Caki2 (cell line): ENCODE results near the gene SH2D3C. TPM values are rescaled to one million over a fixed set of nuclear protein-coding genes. Genes with fewer than 3 reads are reported as not detected.
"Not testable (repeated sequence)": the region's sequence is repeated elsewhere in the genome, so short reads cannot be mapped to it uniquely, and the experiment has no call there.

Experiments used
- DNase-seq: peaks from one replicate; pipeline ENCODE4 v3.0.0-alpha.2; 2015; ENCODE audit warnings: low read depth
- in situ Hi-C: cut with HindIII; loops from 2 replicates; pipeline ENCODE4 v1.10.0; 2016; ENCODE audit warnings: low sequenced_read_pairs, low pct_unique_long_range_greater_than_20kb, mixed read lengths
- total RNA-seq: library from RNA; depleted of rRNA; stranded (reverse); fragments of >200 nt; shearing (Covaris generic); gene quantifications from 2 replicates; pipeline ENCODE4 v1.2.3, GENCODE V29; 2014; ENCODE audit warnings: low replicate concordance

Gene SH2D3C
- total RNA-seq, 1 experiment from 2014 or later, result not detected

DNA sequence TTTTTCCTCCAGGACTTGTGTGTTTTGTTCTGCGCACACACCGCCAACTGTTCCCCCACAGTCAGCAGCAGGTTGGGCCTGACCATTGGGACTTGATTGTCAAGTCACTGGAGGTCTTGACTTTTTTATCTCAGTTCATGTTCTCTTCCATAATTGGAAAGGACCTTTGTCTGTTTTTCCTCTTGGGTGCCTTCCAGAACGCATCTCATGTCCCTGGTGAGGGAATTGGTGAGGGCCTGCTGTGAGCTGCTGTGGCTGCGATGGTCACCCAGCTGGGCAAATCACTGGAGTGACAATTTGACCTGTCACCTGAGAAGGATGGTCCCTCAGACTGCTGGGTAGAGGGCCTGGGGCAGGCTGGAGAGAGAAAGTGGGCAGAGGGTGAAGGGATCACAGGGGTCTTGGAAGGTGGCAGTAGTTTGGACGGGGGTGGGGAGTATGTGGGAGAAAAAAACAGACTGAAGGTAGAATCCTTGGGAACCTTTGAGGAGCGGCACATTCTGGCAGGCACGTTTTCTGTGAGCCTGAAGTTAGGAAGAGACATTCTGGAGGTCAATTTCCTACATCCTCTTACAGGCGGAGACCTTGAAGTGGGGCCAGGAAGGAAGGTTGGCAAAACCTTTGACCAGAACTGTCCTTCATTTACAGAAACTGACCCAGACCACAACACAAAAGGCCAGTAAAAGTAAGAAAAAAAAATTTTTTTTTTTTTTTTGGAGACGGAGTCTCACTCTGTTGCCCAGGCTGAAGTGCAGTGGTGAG is 11.8 kb upstream of the SH2D3C start:
- in situ Hi-C loops, result no loop called here
- no peak for DNase-seq

DNA sequence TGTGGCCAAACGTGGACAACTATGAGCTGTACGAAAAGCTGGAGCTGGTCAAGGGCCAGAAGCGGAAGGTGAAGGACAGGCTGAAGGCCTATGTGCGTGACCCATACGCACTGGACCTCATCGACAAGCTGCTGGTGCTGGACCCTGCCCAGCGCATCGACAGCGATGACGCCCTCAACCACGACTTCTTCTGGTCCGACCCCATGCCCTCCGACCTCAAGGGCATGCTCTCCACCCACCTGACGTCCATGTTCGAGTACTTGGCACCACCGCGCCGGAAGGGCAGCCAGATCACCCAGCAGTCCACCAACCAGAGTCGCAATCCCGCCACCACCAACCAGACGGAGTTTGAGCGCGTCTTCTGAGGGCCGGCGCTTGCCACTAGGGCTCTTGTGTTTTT is 10.7 kb upstream of the SH2D3C start:
- in situ Hi-C loops, result no loop called here
- DNase-seq, result no peak

DNA sequence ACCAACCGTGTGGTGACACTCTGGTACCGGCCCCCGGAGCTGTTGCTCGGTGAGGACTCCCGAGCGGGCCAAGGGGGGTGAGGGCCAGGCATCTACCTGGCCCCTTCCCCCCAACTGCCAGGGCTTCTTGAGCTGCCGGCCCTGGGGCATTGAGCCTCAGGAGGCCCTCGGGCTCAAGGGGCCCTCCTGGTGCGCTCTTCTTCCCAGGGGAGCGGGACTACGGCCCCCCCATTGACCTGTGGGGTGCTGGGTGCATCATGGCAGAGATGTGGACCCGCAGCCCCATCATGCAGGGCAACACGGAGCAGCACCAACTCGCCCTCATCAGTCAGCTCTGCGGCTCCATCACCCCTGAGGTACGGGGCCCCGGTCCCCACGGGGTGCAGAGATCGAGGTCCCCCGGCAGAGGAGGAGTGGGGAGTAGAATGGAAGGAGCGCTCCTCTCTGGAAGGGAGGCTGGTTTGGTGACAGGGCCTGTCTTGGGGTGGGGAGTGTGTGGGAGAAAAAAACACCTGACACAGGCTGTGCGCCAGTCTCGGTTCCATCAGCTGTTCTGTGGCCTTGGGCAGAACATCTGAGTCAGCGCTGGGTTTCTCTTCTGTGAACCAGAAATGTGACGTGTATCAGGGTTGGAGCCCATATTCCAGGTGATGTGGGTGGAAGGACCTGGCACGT is 10.0 kb upstream of the SH2D3C start:
- in situ Hi-C loops, result no loop called here

DNA sequence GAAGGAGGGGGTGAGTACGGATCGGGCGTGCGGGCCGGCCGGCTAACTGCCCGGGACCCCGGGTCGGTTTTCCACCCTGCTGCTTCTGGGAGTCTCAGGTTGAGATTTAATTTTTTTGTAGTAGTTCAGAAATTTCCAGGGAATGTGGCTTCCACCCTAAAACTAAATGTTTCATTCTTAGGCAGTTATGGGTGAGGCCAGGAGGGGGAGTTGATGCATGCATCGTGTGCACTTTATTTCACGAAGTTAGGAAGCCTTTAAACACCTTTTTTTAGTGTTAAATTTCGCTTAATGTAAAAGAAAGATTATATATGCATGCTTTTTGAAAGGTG is 8.3 kb upstream of the SH2D3C start:
- no peak for DNase-seq
- in situ Hi-C loops, result no loop called here

More for the DNA sequence above, 10.0 kb upstream of the SH2D3C start:
- DNase-seq, result no peak

DNA sequence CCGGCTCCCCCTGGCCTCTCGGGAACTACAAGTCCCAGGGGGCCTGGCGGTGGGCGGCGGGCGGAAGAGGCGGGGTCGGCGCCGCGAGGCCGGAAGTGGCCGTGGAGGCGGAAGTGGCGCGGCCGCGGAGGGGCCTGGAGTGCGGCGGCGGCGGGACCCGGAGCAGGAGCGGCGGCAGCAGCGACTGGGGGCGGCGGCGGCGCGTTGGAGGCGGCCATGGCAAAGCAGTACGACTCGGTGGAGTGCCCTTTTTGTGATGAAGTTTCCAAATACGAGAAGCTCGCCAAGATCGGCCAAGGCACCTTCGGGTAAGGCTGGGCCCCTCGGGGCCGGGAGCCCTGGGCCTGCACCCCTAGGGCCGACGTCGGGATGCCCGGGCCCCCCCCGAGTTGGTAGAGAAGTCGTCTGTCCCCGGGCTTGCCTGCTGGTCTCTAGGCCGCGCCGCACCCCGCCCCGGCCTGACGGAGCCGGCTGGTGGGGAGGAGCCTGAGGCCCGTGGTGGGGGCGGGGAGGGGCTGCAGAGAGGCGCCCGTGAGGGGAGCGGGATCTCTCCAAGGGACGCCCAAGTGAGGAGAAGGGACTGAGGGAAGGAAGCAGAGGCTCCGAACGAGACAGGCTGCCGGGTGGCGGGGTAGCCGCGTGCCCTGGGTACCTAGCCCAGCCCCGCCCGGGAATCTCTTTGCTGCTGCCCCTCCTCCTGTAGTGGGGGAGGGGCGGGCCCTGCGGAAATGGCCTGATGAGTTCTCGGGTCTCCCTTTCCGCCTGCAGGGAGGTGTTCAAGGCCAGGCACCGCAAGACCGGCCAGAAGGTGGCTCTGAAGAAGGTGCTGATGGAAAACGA is 7.7 kb upstream of the SH2D3C start, which contains the start of gene CDK9:
TSS of gene CDK9 (plus strand) at position 102 of the 840 bp plus-strand sequence. CDS start at position 217, 115 bp downstream.
- in situ Hi-C loops, result no loop called here
- DNase-seq, result peak; percentile 88

DNA sequence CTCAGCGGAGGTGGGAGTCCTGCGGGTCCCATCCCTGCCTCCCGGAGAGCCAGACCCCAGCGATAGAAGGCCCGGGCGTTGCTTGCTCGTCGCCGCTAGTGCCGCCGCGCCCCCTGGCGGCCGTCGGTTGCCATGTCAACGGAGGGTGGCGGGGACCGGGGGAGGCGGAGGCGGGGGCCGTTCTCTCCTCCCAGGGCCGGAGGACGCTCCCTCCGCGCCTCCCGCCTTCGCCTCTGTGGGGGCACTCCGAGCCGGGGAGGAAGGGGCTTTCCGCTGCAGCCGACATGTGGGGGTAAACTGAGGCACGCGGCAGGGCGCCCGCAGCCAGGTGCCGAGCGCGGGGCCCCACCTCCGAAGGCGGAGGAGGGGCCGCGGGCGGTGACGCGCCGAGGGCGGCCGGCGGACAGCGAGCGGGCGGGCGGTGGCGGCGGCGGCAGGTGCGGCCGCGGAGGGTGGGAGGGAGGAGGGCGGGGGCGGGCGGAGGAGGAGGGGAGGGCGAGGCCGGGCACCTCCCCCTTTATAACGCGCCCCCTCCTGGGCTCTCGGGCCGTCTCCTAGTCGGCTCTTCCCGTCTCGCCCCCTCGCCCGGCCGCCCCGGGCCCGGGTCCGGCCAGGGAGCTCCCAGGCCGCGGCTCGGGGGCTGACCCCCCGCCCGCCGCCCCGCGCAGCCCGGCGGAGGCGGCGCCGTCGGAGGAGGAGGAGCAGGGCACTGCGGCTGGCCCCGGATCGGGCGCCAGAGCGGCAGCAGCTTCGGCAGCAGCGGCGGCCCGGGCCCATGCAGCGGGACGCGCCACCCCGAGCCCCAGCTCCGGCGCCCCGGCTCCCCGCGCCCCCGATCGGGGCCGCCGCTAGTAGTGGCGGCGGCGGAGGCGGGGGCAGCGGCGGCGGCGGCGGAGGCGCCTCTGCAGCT is 6.8 kb upstream of the SH2D3C start:
- DNase-seq, result peak; percentile 81

DNA sequence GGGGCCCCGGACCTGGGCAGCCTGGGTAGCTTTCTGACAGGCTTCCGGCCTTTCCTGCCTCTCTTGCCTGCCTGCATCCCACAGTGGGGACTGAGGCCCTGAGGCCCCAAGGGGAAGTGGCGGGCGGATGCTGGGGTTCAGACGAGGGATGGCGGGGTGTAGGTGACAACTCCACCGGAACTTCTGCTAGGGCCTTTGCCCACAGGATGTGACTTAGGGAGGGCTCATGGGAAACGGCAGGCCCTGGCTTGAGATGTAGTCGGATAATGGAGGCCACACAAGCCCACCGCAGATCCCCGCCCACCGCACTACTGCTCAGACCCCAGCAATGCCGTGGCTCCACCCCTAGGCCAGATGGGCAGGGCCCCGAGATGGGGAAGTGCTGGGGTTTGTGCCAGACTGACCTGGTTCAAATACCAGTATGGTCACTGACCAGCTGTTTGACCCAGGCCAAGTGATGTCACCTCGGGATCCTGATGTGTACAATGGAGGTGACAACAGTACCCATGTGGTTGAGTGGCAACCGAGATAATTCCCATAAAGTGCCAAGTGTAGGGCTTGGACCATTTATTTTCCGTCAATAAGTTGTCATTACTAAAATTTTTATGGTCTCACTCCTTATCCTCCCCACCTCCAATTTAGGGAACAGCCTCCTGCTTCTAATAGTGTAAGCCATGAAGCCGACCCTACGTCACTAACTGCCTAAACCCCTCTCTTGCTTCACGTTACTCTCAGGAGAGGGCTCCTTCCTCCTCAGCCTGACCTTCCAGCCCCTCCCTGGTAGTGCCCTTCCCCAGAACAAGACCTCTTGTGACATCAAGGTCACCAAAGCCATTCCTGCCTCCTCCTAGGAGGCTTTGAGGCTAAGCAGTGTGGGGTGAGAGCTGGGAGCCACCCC is 4.9 kb upstream of the SH2D3C start:
- in situ Hi-C loops, result no loop called here
- DNase-seq, result no peak

More for the DNA sequence above, 6.8 kb upstream of the SH2D3C start:
- in situ Hi-C loops, result no loop called here

DNA sequence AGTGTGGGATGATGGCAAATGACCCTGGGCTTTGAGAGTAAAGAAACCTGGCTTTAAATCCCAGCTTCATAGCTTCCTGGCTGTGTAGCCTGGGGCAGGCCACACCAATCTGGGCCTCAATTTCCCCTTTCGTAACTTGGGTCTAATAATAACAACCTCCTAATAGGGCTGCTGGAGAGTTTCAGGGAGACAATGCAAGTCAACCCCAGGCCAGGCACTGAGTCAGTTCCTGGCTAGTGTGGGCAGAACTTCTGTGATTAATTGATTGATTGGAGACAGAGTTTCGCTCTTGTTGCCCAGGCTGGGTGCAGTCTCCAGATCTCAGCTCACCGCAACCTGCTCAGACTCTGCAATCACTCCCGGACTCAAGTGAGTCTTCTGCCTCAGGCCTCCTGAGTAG is 3.3 kb upstream of the SH2D3C start:
- no peak for DNase-seq
- in situ Hi-C loops, result no loop called here

DNA sequence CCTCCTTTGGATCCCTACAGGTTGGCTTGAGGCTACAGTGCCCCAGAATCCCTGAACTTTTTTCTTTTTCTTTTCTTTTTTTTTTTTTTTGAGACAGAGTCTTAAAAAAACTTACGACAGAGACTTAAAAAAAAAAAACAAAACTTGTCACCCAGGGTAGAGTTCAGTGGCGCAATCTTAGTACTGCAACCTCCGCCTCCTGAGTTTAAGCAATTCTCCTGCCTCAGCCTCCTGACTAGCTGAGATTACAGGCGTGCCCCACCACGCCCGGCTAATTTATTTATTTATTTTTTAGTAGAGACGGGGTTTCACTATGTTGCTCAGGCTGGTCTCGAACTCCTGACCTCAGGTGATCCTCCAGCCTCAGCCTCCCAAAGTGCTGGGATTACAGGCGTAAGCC is 2.4 kb upstream of the SH2D3C start:
- in situ Hi-C loops, DNase-seq: not testable (repeated sequence)

DNA sequence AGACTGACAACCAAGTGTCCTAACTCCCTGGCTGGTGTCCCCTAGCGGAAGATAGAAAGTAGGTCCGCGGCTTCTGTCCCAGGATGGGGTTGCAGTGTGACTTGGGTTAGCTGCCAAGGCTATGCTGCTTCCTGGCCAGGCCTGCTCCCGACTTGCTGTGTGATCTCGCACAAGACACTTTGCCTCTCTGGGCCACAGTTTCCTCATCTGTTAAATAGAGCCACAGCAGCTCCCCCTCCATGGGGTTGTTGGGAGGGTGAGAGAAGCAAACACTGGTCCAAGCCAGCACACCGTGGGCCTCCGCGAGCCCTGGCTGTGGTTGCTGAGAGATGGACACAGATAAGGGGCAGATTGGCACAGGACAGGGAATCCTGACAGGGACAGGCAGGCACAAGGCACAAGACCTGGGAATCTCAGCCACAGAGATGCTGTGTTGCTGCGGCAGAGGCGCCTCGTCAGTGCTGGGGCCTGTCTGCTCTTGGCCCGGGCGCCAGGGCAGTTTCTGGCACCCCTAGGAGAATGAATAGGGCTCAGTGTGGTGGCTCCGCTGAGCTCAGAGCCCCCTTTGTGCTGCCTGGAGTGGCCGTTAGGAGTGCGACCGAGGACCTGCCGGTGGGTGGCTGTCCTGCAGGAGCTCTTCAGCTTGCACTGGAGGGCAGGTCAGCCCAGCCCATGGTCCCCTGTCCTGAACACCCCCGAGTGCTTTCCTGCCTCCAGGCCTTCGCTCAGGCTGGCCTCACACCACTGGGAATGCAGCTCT is 1.8 kb upstream of the SH2D3C start:
- no peak for DNase-seq
- in situ Hi-C loops, result no loop called here

DNA sequence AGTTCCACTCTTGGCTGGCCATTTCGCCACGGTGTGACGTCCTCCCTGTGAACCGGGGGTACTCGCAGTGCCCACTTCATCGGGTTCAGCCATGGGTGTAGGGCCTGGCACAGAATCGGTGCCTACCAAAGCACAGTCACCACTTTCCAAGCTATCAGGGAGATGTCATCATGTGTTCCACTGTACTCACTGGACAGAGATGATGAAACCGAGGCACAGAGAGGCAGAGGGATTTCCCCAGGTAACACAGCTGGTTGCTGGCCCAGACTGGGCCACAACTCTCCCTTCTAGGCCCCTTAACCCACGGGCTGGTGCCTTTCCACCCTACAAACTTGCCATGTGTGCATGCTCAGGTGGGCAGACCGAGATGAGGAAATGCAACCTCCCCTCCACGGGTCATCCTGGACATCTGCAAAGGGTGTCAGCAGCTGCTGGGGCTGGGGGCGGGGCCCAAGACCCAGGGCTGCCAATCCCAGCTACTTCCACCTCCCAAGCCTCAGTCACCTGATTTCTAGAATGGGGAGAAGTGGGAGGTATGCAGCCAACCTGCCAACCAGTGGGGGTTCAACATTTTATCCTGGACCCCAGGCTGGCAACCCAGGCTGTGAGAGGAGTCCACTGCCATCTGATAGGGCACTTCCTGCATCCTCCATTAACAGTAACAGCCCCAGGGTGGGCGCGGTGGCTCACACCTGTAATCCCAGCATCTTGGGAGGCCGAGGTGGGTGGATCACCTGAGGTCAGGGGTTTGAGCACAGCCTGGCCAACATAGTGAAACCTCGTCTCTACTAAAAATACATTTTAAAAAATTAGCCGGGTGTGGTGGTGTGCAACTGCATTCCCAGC is 893 bp upstream of the SH2D3C start:
- in situ Hi-C loops, result no loop called here

DNA sequence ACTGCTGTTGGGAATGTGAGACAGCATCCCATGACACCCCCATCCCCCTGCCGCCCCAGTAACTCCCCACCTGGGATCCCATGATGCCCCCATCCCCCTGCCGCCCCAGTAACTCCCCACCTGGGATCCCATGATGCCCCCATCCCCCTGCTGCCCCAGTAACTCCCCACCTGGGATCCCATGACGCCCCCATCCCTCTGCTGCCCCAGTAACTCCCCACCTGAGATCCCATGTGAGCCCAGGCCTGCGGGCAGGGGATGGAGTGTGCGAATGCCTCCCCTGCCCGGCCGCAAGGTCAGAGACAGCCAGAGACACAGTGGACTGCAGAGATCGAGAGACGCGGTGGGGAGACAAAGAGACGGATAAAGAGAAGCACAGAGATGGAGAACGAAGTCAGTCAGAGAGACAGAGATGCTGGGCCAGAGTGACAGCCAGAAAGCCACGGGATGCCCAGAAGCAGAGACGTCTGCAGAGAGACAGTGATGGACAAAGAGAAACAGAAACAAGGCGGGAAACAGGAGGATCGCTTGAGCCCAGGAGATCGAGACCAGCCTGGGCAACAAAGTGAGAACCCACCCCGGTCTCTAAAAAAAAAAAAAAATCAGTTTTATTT is 992 bp downstream of the SH2D3C start:
- no peak for DNase-seq
- in situ Hi-C loops, result no loop called here

More for the DNA sequence above, 893 bp upstream of the SH2D3C start:
- no peak for DNase-seq

DNA sequence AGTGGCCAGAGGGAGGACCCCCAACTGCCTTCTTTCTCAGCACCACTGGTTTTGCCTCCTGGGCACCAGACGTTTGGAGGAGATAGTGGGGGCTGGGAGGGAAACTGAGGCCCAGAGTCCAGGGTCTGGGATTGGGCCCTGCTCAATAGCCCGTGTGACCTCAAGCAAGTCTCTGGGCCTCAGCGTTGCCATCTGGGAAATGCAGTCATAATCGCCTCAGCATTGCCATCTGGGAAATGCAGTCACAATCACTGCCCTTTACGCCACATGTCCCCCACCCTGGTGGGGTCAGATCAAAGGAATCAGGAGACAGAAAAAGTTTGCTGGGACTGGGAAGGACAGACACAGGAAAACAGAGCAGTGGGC is 1.6 kb downstream of the SH2D3C start:
- no peak for DNase-seq
- in situ Hi-C loops, result no loop called here

DNA sequence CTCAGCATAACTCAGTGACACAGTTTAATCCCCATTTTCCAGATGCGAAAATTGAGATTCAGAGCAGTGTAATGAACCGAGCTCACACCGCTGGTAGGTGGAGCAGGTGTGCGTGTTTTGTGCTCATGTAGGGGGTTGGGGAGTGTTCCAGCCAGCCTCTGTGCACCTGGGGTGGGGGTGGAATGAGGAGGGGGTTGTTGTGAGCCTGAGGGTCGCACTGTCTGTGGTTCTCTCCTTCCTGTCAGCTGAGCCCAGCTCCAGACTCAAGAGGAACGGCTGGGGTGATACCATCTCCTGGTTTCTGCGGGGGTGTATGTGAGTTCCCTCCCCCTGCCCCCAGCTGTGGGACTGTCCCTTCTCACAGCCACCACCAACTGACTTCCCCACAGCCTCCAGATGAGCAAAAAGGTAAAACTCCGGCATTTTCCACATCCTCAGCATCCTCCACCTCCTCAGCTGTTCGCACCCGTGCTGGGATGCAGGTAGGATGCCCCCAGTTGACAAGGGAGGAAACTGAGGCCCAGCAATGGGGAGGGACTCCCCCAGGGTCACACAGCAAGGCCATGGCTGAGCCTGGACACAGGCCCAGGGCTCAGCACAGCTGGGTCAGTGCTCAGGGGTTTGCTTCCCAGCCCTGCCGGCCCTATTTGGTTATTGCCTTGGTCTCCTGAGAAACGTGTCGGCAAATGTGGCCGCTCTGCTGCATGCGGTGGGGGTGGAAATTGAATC is 2.1 kb downstream of the SH2D3C start:
- in situ Hi-C loops, result no loop called here
- DNase-seq, result no peak

DNA sequence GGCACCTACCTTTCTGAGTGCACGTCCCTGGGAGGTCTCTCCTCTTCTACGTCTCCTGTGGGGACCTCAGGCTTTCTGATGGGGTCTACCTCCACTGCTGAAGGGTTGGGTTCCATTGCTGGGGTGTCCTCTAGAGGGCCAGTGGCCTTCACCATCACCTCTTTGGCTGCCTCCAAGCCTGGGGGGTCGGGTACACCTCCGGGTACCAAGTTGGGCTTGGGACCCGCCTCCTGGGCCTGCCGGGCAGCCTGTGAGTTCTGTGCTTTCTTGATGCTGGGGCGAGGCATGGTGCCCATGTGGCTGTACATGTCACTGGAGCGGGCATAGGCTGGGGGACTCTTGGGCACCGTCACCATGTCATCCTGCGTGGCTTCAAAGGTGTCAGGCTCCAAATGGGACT is 4.5 kb downstream of the SH2D3C start:
- in situ Hi-C loops, result no loop called here
- no peak for DNase-seq
